Glutamatergic neuron (in vitro differentiated cells): Measurements from ENCODE around the gene LEPR. TPM values are rescaled to one million over a fixed set of nuclear protein-coding genes. Genes with fewer than 3 reads are reported as not detected.

Experiments
- DNase-seq: peaks from one replicate; pipeline ENCODE4 v3.0.0; 2022
- H3K27ac Mint-ChIP-seq: one replicate; pipeline ENCODE4 v1.8.0; 2020; ENCODE audit warnings: mild to moderate bottlenecking, mixed read lengths, inconsistent platforms; ENCODE audit not compliant: unreplicated experiment
- H3K27me3 Mint-ChIP-seq: one replicate; pipeline ENCODE4 v1.8.0; 2020; ENCODE audit warnings: mild to moderate bottlenecking, moderate library complexity, mixed read lengths, inconsistent platforms; ENCODE audit not compliant: unreplicated experiment
- H3K36me3 Mint-ChIP-seq: one replicate; pipeline ENCODE4 v1.8.0; 2020; ENCODE audit warnings: mild to moderate bottlenecking, mixed read lengths, inconsistent platforms; ENCODE audit not compliant: unreplicated experiment
- H3K4me1 Mint-ChIP-seq: one replicate; pipeline ENCODE4 v1.8.0; 2020; ENCODE audit warnings: mild to moderate bottlenecking, low read depth, mixed read lengths, inconsistent platforms; ENCODE audit not compliant: unreplicated experiment
- H3K4me3 Mint-ChIP-seq: one replicate; pipeline ENCODE4 v1.8.0; 2020; ENCODE audit warnings: mild to moderate bottlenecking, mixed read lengths, inconsistent platforms; ENCODE audit not compliant: unreplicated experiment
- H3K9me3 Mint-ChIP-seq: one replicate; pipeline ENCODE4 v1.8.0; 2020; ENCODE audit warnings: mild to moderate bottlenecking, moderate library complexity, mixed read lengths, inconsistent platforms; ENCODE audit not compliant: unreplicated experiment
- CTCF ChIP-seq: fragments of 200-600 bp; sonication (generic); IDR thresholded peaks from one replicate; pipeline ENCODE4 v1.5.0; 2021; ENCODE audit not compliant: partially characterized antibody, unreplicated experiment
- total RNA-seq: library from RNA; stranded (reverse); fragmentation: NEBNext Ultra II Directional; extraction: Animal tissue kit (Norgen Biotek cat#: 25700); gene quantifications from one replicate; pipeline ENCODE4 v1.2.1, GENCODE V29; 2021; ENCODE audit not compliant: unreplicated experiment

The LEPR gene
- total RNA-seq, 1 donor from 2014 or later = 6.8 TPM

- H3K4me3 Mint-ChIP-seq = no peak overlapping the region
- no peak for DNase-seq
- H3K27me3 Mint-ChIP-seq = no peaks in the 10 kb centered on the region
- no peaks in the 10 kb centered on the region for H3K36me3 Mint-ChIP-seq
- peaks cover 3% of the 10 kb centered on the region for H3K4me1 Mint-ChIP-seq
- TF ChIP-seq CTCF = no peak
- no peak overlapping the region for H3K27ac Mint-ChIP-seq
- peaks cover 2% of the 10 kb centered on the region for H3K9me3 Mint-ChIP-seq
Measured at GRCh38 chr1:65432918-65433317, 12.4 kb downstream of the LEPR start.

GRCh38 chr1:65434255-65434654 lies 13.8 kb downstream of the LEPR start:
- peaks cover 3% of the 10 kb centered on the region for H3K4me1 Mint-ChIP-seq
- H3K4me3 Mint-ChIP-seq = no peak overlapping the region
- no peak overlapping the region for H3K27ac Mint-ChIP-seq

GRCh38 chr1:65434760-65435159 lies 14.3 kb downstream of the LEPR start:
- Mint-ChIP-seq H3K4me3 (no peak overlapping the region), H3K36me3 (no peaks in the 10 kb centered on the region), H3K27ac (no peak overlapping the region), H3K4me1 (peaks cover 3% of the 10 kb centered on the region), H3K9me3 (peaks cover 4% of the 10 kb centered on the region), H3K27me3 (no peaks in the 10 kb centered on the region)
- no peak for DNase-seq
- TF ChIP-seq CTCF = no peak

More at GRCh38 chr1:65434255-65434654, 13.8 kb downstream of the LEPR start:
- Mint-ChIP-seq H3K9me3 (peaks cover 4% of the 10 kb centered on the region), H3K27me3 (no peaks in the 10 kb centered on the region), H3K36me3 (no peaks in the 10 kb centered on the region)
- TF ChIP-seq CTCF = peak; percentile 47
- no peak for DNase-seq

GRCh38 chr1:65435987-65436386 lies 15.5 kb downstream of the LEPR start:
- Mint-ChIP-seq H3K4me1 (peaks cover 11% of the 10 kb centered on the region), H3K27ac (no peak overlapping the region), H3K9me3 (peaks cover 4% of the 10 kb centered on the region), H3K27me3 (no peaks in the 10 kb centered on the region), H3K4me3 (no peak overlapping the region), H3K36me3 (no peaks in the 10 kb centered on the region)
- TF ChIP-seq CTCF = no peak
- DNase-seq = no peak

GRCh38 chr1:65437616-65438015 lies 17.1 kb downstream of the LEPR start:
- no peaks in the 10 kb centered on the region for H3K36me3 Mint-ChIP-seq
- H3K9me3 Mint-ChIP-seq = peaks cover 4% of the 10 kb centered on the region
- no peak overlapping the region for H3K27ac Mint-ChIP-seq
- H3K27me3 Mint-ChIP-seq = no peaks in the 10 kb centered on the region
- H3K4me1 Mint-ChIP-seq = peaks cover 16% of the 10 kb centered on the region
- no peak for TF ChIP-seq CTCF
- no peak for DNase-seq
- no peak overlapping the region for H3K4me3 Mint-ChIP-seq
